ENCODE results near the gene LCN6. TPM values are rescaled to one million over a fixed set of nuclear protein-coding genes. Genes with fewer than 3 reads are reported as not detected.

Gene LCN6
- total RNA-seq, 1 experiment from 2014 or later = not detected

DNA sequence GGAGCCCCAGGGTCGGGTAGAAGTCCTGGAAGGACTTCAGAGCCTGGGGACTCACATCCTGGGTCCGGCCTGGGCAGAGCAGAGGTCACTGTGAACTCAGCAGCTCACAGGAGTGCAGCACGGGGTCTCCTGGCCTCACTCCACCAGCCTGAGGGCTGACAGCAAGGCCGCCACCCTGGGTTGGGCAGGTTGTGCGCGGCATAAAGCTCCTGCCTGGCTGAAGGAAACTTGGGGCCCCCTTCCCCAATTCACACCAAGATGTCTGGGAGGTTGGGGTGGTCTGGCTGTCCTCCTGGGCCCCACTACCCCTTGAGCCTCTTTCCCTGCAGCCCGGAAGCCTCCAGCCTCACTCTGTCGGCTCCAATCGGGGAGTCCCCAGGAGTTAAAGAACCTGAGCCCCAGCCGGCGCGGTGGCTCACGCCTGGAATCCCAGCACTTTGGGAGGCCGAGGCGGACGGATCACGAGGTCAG is 13.9 kb upstream of the LCN6 start:
- DNase-seq (ENCODE audit: low spot score) = peak; percentile 13
- H3K4me3 Mint-ChIP-seq = no peak overlapping the region
- H3K27ac Mint-ChIP-seq = no peak overlapping the region
- POLR2A ChIA-PET = interaction anchor here (0.5 kb wide), 1 partner anchor 25 kb away, joined by 4 read pairs; no protein-coding TSS in a partner anchor
- ATAC-seq = no peak
- CTCF ChIA-PET = interaction anchor here (0.8 to 3.7 kb wide), 18 partner anchors 8 to 401 kb away, joined by 3 to 23 read pairs (median 6); partner anchors contain the start of genes DIPK1B, LCN10, SAPCD2 and TMEM141
- peaks cover 11% of the 10 kb centered on the region for H3K4me1 Mint-ChIP-seq
- no peaks in the 10 kb centered on the region; the same call in 1 of the 2 replicates for H3K36me3 Mint-ChIP-seq
- peaks cover 7% of the 10 kb centered on the region for H3K9me3 Mint-ChIP-seq
- TF ChIP-seq FOXK1 (CRISPR knock-in tag; IDR thresholded peaks at IDR 0.05) = no peak
- TF ChIP-seq CREB1 (CRISPR knock-in tag; IDR thresholded peaks at IDR 0.05) = no peak
- TF ChIP-seq, protein P1, sequence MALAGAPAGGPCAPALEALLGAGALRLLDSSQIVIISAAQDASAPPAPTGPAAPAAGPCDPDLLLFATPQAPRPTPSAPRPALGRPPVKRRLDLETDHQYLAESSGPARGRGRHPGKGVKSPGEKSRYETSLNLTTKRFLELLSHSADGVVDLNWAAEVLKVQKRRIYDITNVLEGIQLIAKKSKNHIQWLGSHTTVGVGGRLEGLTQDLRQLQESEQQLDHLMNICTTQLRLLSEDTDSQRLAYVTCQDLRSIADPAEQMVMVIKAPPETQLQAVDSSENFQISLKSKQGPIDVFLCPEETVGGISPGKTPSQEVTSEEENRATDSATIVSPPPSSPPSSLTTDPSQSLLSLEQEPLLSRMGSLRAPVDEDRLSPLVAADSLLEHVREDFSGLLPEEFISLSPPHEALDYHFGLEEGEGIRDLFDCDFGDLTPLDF (CRISPR knock-in tag; IDR thresholded peaks at IDR 0.05) = no peak
- TF ChIP-seq, protein P2, sequence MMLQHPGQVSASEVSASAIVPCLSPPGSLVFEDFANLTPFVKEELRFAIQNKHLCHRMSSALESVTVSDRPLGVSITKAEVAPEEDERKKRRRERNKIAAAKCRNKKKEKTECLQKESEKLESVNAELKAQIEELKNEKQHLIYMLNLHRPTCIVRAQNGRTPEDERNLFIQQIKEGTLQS (CRISPR knock-in tag; conservative IDR thresholded peaks at IDR 0.05) = no peak
- TF ChIP-seq MXD4 (CRISPR knock-in tag; IDR thresholded peaks at IDR 0.05; ENCODE audit: borderline replicate concordance) = no peak
- TF ChIP-seq, protein P3, sequence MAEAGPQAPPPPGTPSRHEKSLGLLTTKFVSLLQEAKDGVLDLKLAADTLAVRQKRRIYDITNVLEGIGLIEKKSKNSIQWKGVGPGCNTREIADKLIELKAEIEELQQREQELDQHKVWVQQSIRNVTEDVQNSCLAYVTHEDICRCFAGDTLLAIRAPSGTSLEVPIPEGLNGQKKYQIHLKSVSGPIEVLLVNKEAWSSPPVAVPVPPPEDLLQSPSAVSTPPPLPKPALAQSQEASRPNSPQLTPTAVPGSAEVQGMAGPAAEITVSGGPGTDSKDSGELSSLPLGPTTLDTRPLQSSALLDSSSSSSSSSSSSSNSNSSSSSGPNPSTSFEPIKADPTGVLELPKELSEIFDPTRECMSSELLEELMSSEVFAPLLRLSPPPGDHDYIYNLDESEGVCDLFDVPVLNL (CRISPR knock-in tag; IDR thresholded peaks at IDR 0.05; ENCODE audit: borderline replicate concordance, low read depth) = no peak
- no peak for TF ChIP-seq MYBL2 (CRISPR knock-in tag; IDR thresholded peaks at IDR 0.05)
- TF ChIP-seq, protein P4, sequence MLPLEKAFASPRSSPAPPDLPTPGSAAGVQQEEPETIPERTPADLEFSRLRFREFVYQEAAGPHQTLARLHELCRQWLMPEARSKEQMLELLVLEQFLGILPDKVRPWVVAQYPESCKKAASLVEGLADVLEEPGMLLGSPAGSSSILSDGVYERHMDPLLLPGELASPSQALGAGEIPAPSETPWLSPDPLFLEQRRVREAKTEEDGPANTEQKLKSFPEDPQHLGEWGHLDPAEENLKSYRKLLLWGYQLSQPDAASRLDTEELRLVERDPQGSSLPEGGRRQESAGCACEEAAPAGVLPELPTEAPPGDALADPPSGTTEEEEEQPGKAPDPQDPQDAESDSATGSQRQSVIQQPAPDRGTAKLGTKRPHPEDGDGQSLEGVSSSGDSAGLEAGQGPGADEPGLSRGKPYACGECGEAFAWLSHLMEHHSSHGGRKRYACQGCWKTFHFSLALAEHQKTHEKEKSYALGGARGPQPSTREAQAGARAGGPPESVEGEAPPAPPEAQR (CRISPR knock-in tag; IDR thresholded peaks at IDR 0.05) = no peak
- no peak for TF ChIP-seq ETV6 (CRISPR knock-in tag; IDR thresholded peaks at IDR 0.05)
- TF ChIP-seq, protein P5, sequence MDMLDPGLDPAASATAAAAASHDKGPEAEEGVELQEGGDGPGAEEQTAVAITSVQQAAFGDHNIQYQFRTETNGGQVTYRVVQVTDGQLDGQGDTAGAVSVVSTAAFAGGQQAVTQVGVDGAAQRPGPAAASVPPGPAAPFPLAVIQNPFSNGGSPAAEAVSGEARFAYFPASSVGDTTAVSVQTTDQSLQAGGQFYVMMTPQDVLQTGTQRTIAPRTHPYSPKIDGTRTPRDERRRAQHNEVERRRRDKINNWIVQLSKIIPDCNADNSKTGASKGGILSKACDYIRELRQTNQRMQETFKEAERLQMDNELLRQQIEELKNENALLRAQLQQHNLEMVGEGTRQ (CRISPR knock-in tag; IDR thresholded peaks at IDR 0.05) = no peak
- no peak for TF ChIP-seq SMAD3 (CRISPR knock-in tag; IDR thresholded peaks at IDR 0.05; ENCODE audit: borderline replicate concordance)
- no peak for TF ChIP-seq NR3C1 (CRISPR knock-in tag; conservative IDR thresholded peaks at IDR 0.05; ENCODE audit: low read depth)
- H3K27me3 Mint-ChIP-seq (ENCODE audit: low read depth) = peaks cover 8% of the 10 kb centered on the region

DNA sequence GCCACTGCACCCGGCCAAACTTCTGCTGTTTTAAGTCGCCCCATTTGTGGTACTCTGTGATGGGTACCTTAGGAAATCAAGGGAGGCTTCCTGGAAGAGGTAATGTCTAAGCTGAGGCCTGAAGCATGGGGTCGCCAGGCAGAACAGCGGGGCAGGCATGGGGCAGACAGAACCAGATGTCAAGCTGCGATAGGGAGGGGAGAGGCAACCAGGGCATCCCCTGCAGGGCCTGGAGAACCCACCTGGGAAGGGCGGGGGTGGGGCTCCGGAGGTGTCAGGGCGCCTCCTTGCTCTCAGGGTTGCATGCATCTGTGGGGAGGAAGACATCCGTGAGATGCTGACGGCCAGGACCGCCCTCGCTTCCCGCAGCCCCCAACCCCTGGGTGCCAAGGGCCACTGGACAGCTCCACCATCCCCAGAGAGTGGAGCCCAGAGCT is 13.2 kb upstream of the LCN6 start:
- ChIA-PET CTCF (interaction anchor here (0.8 to 3.7 kb wide), 4 partner anchors 11 to 33 kb away, joined by 3 to 23 read pairs (median 8); partner anchors contain the start of gene LCN10), POLR2A (no interaction called here)
- no peaks in the 10 kb centered on the region for H3K36me3 Mint-ChIP-seq
- DNase-seq (ENCODE audit: low spot score) (no peak), ATAC-seq (no peak)
- peaks cover 1% of the 10 kb centered on the region for H3K9me3 Mint-ChIP-seq
- 0 out of 2 replicates have a peak, but pooled peaks cover 1% of the 10 kb centered on the region for H3K27me3 Mint-ChIP-seq (ENCODE audit: low read depth)
- no peak overlapping the region for H3K4me3 Mint-ChIP-seq
- no peak overlapping the region for H3K27ac Mint-ChIP-seq
- H3K4me1 Mint-ChIP-seq = peaks cover 11% of the 10 kb centered on the region
- TF ChIP-seq, protein P6, sequence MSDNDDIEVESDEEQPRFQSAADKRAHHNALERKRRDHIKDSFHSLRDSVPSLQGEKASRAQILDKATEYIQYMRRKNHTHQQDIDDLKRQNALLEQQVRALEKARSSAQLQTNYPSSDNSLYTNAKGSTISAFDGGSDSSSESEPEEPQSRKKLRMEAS (CRISPR knock-in tag; IDR thresholded peaks at IDR 0.05) = no peak
- TF ChIP-seq JAZF1 (CRISPR knock-in tag; IDR thresholded peaks at IDR 0.05) (no peak), NR1H2 (CRISPR knock-in tag; IDR thresholded peaks at IDR 0.05) (no peak), TEAD4 (CRISPR knock-in tag; IDR thresholded peaks at IDR 0.05) (no peak)
- TF ChIP-seq, protein P7, sequence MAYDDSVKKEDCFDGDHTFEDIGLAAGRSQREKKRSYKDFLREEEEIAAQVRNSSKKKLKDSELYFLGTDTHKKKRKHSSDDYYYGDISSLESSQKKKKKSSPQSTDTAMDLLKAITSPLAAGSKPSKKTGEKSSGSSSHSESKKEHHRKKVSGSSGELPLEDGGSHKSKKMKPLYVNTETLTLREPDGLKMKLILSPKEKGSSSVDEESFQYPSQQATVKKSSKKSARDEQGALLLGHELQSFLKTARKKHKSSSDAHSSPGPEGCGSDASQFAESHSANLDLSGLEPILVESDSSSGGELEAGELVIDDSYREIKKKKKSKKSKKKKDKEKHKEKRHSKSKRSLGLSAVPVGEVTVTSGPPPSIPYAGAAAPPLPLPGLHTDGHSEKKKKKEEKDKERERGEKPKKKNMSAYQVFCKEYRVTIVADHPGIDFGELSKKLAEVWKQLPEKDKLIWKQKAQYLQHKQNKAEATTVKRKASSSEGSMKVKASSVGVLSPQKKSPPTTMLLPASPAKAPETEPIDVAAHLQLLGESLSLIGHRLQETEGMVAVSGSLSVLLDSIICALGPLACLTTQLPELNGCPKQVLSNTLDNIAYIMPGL (CRISPR knock-in tag; IDR thresholded peaks at IDR 0.05) = no peak
- TF ChIP-seq, protein P8, sequence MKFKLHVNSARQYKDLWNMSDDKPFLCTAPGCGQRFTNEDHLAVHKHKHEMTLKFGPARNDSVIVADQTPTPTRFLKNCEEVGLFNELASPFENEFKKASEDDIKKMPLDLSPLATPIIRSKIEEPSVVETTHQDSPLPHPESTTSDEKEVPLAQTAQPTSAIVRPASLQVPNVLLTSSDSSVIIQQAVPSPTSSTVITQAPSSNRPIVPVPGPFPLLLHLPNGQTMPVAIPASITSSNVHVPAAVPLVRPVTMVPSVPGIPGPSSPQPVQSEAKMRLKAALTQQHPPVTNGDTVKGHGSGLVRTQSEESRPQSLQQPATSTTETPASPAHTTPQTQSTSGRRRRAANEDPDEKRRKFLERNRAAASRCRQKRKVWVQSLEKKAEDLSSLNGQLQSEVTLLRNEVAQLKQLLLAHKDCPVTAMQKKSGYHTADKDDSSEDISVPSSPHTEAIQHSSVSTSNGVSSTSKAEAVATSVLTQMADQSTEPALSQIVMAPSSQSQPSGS (CRISPR knock-in tag; IDR thresholded peaks at IDR 0.05; ENCODE audit: borderline replicate concordance, low read depth) = no peak
- TF ChIP-seq, protein P9, sequence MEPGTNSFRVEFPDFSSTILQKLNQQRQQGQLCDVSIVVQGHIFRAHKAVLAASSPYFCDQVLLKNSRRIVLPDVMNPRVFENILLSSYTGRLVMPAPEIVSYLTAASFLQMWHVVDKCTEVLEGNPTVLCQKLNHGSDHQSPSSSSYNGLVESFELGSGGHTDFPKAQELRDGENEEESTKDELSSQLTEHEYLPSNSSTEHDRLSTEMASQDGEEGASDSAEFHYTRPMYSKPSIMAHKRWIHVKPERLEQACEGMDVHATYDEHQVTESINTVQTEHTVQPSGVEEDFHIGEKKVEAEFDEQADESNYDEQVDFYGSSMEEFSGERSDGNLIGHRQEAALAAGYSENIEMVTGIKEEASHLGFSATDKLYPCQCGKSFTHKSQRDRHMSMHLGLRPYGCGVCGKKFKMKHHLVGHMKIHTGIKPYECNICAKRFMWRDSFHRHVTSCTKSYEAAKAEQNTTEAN (CRISPR knock-in tag; IDR thresholded peaks at IDR 0.05) = no peak
- TF ChIP-seq, protein P10, sequence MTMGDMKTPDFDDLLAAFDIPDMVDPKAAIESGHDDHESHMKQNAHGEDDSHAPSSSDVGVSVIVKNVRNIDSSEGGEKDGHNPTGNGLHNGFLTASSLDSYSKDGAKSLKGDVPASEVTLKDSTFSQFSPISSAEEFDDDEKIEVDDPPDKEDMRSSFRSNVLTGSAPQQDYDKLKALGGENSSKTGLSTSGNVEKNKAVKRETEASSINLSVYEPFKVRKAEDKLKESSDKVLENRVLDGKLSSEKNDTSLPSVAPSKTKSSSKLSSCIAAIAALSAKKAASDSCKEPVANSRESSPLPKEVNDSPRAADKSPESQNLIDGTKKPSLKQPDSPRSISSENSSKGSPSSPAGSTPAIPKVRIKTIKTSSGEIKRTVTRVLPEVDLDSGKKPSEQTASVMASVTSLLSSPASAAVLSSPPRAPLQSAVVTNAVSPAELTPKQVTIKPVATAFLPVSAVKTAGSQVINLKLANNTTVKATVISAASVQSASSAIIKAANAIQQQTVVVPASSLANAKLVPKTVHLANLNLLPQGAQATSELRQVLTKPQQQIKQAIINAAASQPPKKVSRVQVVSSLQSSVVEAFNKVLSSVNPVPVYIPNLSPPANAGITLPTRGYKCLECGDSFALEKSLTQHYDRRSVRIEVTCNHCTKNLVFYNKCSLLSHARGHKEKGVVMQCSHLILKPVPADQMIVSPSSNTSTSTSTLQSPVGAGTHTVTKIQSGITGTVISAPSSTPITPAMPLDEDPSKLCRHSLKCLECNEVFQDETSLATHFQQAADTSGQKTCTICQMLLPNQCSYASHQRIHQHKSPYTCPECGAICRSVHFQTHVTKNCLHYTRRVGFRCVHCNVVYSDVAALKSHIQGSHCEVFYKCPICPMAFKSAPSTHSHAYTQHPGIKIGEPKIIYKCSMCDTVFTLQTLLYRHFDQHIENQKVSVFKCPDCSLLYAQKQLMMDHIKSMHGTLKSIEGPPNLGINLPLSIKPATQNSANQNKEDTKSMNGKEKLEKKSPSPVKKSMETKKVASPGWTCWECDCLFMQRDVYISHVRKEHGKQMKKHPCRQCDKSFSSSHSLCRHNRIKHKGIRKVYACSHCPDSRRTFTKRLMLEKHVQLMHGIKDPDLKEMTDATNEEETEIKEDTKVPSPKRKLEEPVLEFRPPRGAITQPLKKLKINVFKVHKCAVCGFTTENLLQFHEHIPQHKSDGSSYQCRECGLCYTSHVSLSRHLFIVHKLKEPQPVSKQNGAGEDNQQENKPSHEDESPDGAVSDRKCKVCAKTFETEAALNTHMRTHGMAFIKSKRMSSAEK (CRISPR knock-in tag; IDR thresholded peaks at IDR 0.05; ENCODE audit: borderline replicate concordance) = no peak

All from WTC11 (cell line).